ENCODE data around the gene NTN1. TPM values are rescaled to one million over a fixed set of nuclear protein-coding genes. Genes with fewer than 3 reads are reported as not detected.

The NTN1 gene
- total and polyA plus RNA-seq, 2 of the 13 experiments (the other 11 are each of a cell fraction or from before 2014, with no cell fraction given), result 0.04 to 0.05 TPM

DNA sequence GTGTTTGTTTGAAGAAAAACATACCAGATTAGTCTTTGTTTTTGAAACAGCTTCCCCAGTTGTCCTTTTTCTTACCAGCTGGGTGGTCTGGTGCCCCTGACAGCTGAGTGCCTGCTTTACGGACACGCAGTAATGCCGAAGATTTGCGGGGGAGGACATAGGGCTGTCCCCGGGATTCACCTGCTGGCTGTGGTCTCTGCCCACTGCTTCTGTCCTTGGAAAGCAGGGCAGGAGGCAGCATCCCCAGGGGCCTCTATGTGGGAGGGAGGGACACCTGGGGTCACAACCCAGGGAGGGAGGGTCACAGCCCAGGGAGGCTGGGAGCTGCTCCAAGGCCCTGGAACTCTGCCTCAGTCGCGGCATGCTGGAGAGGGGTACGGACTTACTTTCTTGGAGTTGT lies 221.7 kb downstream of the NTN1 start:
- FAIRE-seq (no peak), ATAC-seq (no peak), DNase-seq (ENCODE audit: low spot score) (no peak)
- H4K20me1 ChIP-seq (ENCODE audit: insufficient read depth, low read length), result no peaks in the 10 kb centered on the region
- CTCF ChIA-PET (ENCODE audit: low intra/inter-chr PET ratio, low total read pairs), result no interaction called here
- H3K9ac ChIP-seq (ENCODE audit: insufficient read depth, low read depth, low read length), result no peak overlapping the region
- no peak overlapping the region for H3K4me3 ChIP-seq (replicated peaks in 1 of 3; ENCODE audit: insufficient read depth in 1 of 3, low read depth in 2 of 3, low read length in 3 of 3)
- in situ Hi-C loops (cut with HindIII; ENCODE audit: extremely low pct_ligation_motif_present, low pct_unique_long_range_greater_than_20kb) (no loop called here), intact Hi-C loops (cut with micrococcal nuclease; ENCODE audit: unreplicated experiment) (no loop called here)
- peaks cover 32% of the 10 kb centered on the region for H3K4me1 ChIP-seq (ENCODE audit: insufficient read depth, low read length)
- BruUV-seq (replicated peaks), result no TSS peak
- WGBS (ENCODE audit: low lambda C conversion rate), result 96% methylated on average over 3 of the region's 8 CpGs
- no peaks in the 10 kb centered on the region for H3K9me3 ChIP-seq (ENCODE audit: low read length)
- no peaks in the 10 kb centered on the region for H3K27me3 ChIP-seq (ENCODE audit: control insufficient read depth in 1 of 2, insufficient read depth in 2 of 2, low read length in 2 of 2)
- TF ChIP-seq ZNF484 (CRISPR knock-in tag; IDR thresholded peaks at IDR 0.05; ENCODE audit: borderline replicate concordance, low read depth) (no peak), TRIM24 (CRISPR knock-in tag; IDR thresholded peaks at IDR 0.05) (no peak), REXO4 (CRISPR knock-in tag; IDR thresholded peaks at IDR 0.05; ENCODE audit: borderline replicate concordance) (no peak), STAG1 (CRISPR knock-in tag; IDR thresholded peaks at IDR 0.05) (no peak), ZHX2 (IDR thresholded peaks at IDR 0.05; ENCODE audit: low read depth) (no peak), ZHX2 (CRISPR knock-in tag; IDR thresholded peaks at IDR 0.05; ENCODE audit: borderline replicate concordance) (no peak), KLF9 (CRISPR knock-in tag; IDR thresholded peaks at IDR 0.05; ENCODE audit: low read depth) (no peak)
- no peak overlapping the region for H3K4me2 ChIP-seq (ENCODE audit: low read depth, low read length)
- no peaks in the 10 kb centered on the region for H3K36me3 ChIP-seq (replicated peaks in 1 of 2; ENCODE audit: control insufficient read depth in 1 of 2, insufficient read depth in 2 of 2, low read length in 2 of 2)
- H2AFZ ChIP-seq (ENCODE audit: low read length), result no peak overlapping the region
- no peaks in the 10 kb centered on the region for H3K79me2 ChIP-seq (ENCODE audit: insufficient read depth, low read length)
- POLR2A ChIA-PET, result no interaction called here
- H3K27ac ChIP-seq (ENCODE audit: extremely low read length, insufficient read depth, low read length), result no peak overlapping the region

Data from HepG2 (cell line).